ENCODE results near the gene SWSAP1. TPM values are rescaled to one million over a fixed set of nuclear protein-coding genes. Genes with fewer than 3 reads are reported as not detected.

Gene SWSAP1
- total and polyA plus RNA-seq, 2 of the 8 experiments (the other 6 are each of a cell fraction or from before 2014, with no cell fraction given), result 3.1 to 5.2 TPM

- Histone ChIP-seq H3K36me3 (ENCODE audit: control insufficient read depth in 2 of 4, insufficient read depth in 4 of 4, low read length in 3 of 4) (no peaks in the 10 kb centered on the region), H4K8ac (ENCODE audit: extremely low read depth, insufficient read depth, low read length) (no peak overlapping the region), H3K27me3 (replicated peaks in 1 of 4; ENCODE audit: control insufficient read depth in 3 of 4, extremely low read depth in 1 of 4, insufficient read depth in 3 of 4, low read length in 3 of 4) (no peaks in the 10 kb centered on the region), H4K20me1 (replicated peaks in 1 of 2; ENCODE audit: control insufficient read depth in 1 of 2, insufficient read depth in 2 of 2, low read length in 2 of 2) (peaks cover 2% of the 10 kb centered on the region in 2 experiments), H3K79me2 (ENCODE audit: control insufficient read depth in 1 of 2, insufficient read depth in 2 of 2, low read length in 2 of 2) (no peaks in the 10 kb centered on the region), H3K14ac (ENCODE audit: insufficient read length) (no peak overlapping the region), H2BK20ac (ENCODE audit: low read length) (no peak overlapping the region), H2BK15ac (ENCODE audit: low read length) (no peak overlapping the region), H4K5ac (ENCODE audit: insufficient read length, low read depth, low read length) (no peak overlapping the region), H3K9ac (replicated peaks in 1 of 4; ENCODE audit: extremely low read depth in 1 of 4, low read depth in 3 of 4, low read length in 3 of 4) (no peak overlapping the region), H3K4me2 (ENCODE audit: insufficient read depth in 1 of 2, low read depth in 2 of 2, low read length in 2 of 2) (peak overlapping the region in 1 of 2 experiments; percentile 90; a peak in 1 of 4 replicates), H3K4ac (replicated peaks; ENCODE audit: insufficient read length, low read depth, low read length) (no peak overlapping the region), H3K23ac (ENCODE audit: insufficient read length) (no peak overlapping the region), H4K91ac (replicated peaks; ENCODE audit: insufficient read length, low read length) (no peak overlapping the region), H3K79me1 (ENCODE audit: low read depth, low read length) (0 out of 2 replicates have a peak, but pooled peaks cover 2% of the 10 kb centered on the region), H3K4me1 (replicated peaks in 1 of 4; ENCODE audit: control insufficient read depth in 3 of 4, insufficient read depth in 4 of 4, low read length in 3 of 4) (peaks cover 0 to 11% (median 5%) of the 10 kb centered on the region in 4 experiments; a peak in 5 of 7 replicates), H3K9me3 (ENCODE audit: insufficient read depth in 2 of 2, low read depth in 1 of 2, low read length in 1 of 2) (no peaks in the 10 kb centered on the region), H2AFZ (ENCODE audit: low read length) (no peak overlapping the region), H2BK120ac (replicated peaks; ENCODE audit: low read depth, low read length) (no peak overlapping the region), H2BK5ac (ENCODE audit: low read depth, low read length) (no peak overlapping the region), H3K27ac (ENCODE audit: low read depth, low read length) (no peak overlapping the region), H3K4me3 (ENCODE audit: extremely low read depth in 1 of 4, insufficient read depth in 2 of 4, low read depth in 3 of 4, low read length in 4 of 4) (peak overlapping the region in 1 of 4 experiments; percentile 78; a peak in 1 of 8 replicates), H3K23me2 (ENCODE audit: low read depth, low read length) (peaks cover 24% of the 10 kb centered on the region), H2AK5ac (ENCODE audit: low read depth, low read length) (no peak overlapping the region), H3K56ac (replicated peaks; ENCODE audit: insufficient read length, low read depth, low read length) (no peak overlapping the region), H3K18ac (ENCODE audit: extremely low read depth, low read length) (no peak overlapping the region), H2BK12ac (ENCODE audit: low read depth, low read length) (no peak overlapping the region)
- CTCF ChIA-PET (ENCODE audit: partially characterized antibody), result interaction anchor here (0.7 to 16.8 kb wide), 13 partner anchors 9 to 91 kb away, joined by 3 to 197 read pairs (median 11); partner anchors contain the start of genes ODAD3, PRKCSH and RGL3
- no peak for TF ChIP-seq CBX8 (IDR thresholded peaks at IDR 0.05; ENCODE audit: borderline replicate concordance, low read depth, low read length)
- TF ChIP-seq NANOG (IDR thresholded peaks at IDR 0.05; ENCODE audit: insufficient read depth, low read depth, low read length, poor library complexity, severe bottlenecking), result no peak
- no peak for TF ChIP-seq POLR2A (IDR thresholded peaks at IDR 0.05; ENCODE audit: control extremely low read depth in 1 of 2, low read depth in 2 of 2, low read length in 2 of 2)
- no peak for TF ChIP-seq RFX5 (IDR thresholded peaks at IDR 0.05; ENCODE audit: borderline replicate concordance, low read depth, low read length)
- TF ChIP-seq MAFK (IDR thresholded peaks at IDR 0.05; ENCODE audit: low read depth, low read length), result no peak
- no peak for TF ChIP-seq BCL11A (IDR thresholded peaks at IDR 0.05; ENCODE audit: low read depth in 2 of 2, low read length in 2 of 2)
- 92% methylated on average over 5 of the region's 5 CpGs; no CpG with 5 or more reads in 1 of the 2 experiments for WGBS, 2 experiments (ENCODE audit: extremely low coverage in 1 of 2, insufficient coverage in 1 of 2, insufficient read length in 1 of 2, insufficient replicate concordance in 2 of 2, low coverage in 1 of 2, low lambda C conversion rate in 2 of 2, missing lambda C conversion rate in 1 of 2)
- no peak for FAIRE-seq
- no peak for DNase-seq (ENCODE audit: low read depth in 1 of 2, low spot score in 2 of 2)
- POLR2A ChIA-PET (ENCODE audit: partially characterized antibody), result interaction anchor here (0.9 to 4.7 kb wide), 9 partner anchors 10 to 98 kb away, joined by 3 to 48 read pairs (median 9); partner anchors contain the start of genes RAB3D, RGL3 and SWSAP1
Observed at GRCh38 chr19:11384778-11385129, 10.3 kb downstream of the SWSAP1 start.
